Vagina (tissue), 2 donors: ENCODE results near the gene PLEKHA8.

Source experiments
- CTCF ChIP-seq, 3 experiments: fragments of 450-650 bp in 2 of 3; fragments of 200-600 bp in 1 of 3; sonication (generic) in 1 of 3; IDR thresholded peaks; one replicate each; pipeline ENCODE4 v1.5.1; 2017 to 2019; ENCODE audit warnings: antibody characterized with exemption in 3 of 3, mild to moderate bottlenecking in 2 of 3, moderate library complexity in 2 of 3
- POLR2A ChIP-seq, 2 donors: fragments of 450-650 bp; IDR thresholded peaks; one replicate each; pipeline ENCODE4 v1.6.1; 2017; ENCODE audit warnings: antibody characterized with exemption in 2 of 2, mild to moderate bottlenecking in 2 of 2, moderate library complexity in 2 of 2
- POLR2AphosphoS5 ChIP-seq, 2 donors: sonication (generic); formaldehyde crosslinking; IDR thresholded peaks; one replicate each; pipeline ENCODE4 v1.9.0; 2017; ENCODE audit warnings: antibody characterized with exemption in 2 of 2, mild to moderate bottlenecking in 2 of 2, low read depth in 1 of 2; ENCODE audit not compliant: insufficient read depth in 1 of 2

GRCh38 chr7:30066687-30067086 lies 38.5 kb downstream of the PLEKHA8 start:
- TF ChIP-seq POLR2A (IDR thresholded peaks at IDR 0.05): no peak
- TF ChIP-seq CTCF (IDR thresholded peaks at IDR 0.05): no peak
- no peak for TF ChIP-seq POLR2AphosphoS5 (IDR thresholded peaks at IDR 0.05; ENCODE audit: insufficient read depth in 1 of 2, low read depth in 1 of 2)
